Fibroblast of lung (primary cell): ENCODE data around the gene MARVELD1.

Experiments
- EZH2 ChIP-seq: IDR thresholded peaks from 2 replicates; pipeline ENCODE4 v1.5.1; 2012; ENCODE audit warnings: low read length, control low read depth, mild to moderate bottlenecking; ENCODE audit errors: missing control alignments
- TF ChIP-seq, protein P1 (sequence below), 2 donors: IDR thresholded peaks in 1 of 2; conservative IDR thresholded peaks in 1 of 2; 1 replicate in 1 of 2; 2 replicates in 1 of 2; pipeline ENCODE4 v1.5.1; 2011 to 2012; ENCODE audit warnings: low read length in 2 of 2, control low read depth in 1 of 2, inconsistent platforms in 1 of 2, low read depth in 1 of 2, mild to moderate bottlenecking in 1 of 2

GRCh38 chr10:97713826-97714400 is 383 bp downstream of the MARVELD1 start:
- TF ChIP-seq, protein P1, sequence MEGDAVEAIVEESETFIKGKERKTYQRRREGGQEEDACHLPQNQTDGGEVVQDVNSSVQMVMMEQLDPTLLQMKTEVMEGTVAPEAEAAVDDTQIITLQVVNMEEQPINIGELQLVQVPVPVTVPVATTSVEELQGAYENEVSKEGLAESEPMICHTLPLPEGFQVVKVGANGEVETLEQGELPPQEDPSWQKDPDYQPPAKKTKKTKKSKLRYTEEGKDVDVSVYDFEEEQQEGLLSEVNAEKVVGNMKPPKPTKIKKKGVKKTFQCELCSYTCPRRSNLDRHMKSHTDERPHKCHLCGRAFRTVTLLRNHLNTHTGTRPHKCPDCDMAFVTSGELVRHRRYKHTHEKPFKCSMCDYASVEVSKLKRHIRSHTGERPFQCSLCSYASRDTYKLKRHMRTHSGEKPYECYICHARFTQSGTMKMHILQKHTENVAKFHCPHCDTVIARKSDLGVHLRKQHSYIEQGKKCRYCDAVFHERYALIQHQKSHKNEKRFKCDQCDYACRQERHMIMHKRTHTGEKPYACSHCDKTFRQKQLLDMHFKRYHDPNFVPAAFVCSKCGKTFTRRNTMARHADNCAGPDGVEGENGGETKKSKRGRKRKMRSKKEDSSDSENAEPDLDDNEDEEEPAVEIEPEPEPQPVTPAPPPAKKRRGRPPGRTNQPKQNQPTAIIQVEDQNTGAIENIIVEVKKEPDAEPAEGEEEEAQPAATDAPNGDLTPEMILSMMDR (conservative IDR thresholded peaks at IDR 0.05 in 1 of 2, IDR thresholded peaks at IDR 0.05 in 1 of 2; ENCODE audit: low read depth in 1 of 2, low read length in 2 of 2), result peak in 1 of 2 donors; percentile 29
- no peak for TF ChIP-seq EZH2
